Renal pelvis (tissue), 3 donors: Measurements from ENCODE around the gene ARHGAP22. TPM values are rescaled to one million over a fixed set of nuclear protein-coding genes. Genes with fewer than 3 reads are reported as not detected.

Experiments used
- polyA plus RNA-seq, 3 donors: library from polyadenylated mRNA; unstranded; fragments of 120-200 nt; gene quantifications; one replicate each; pipeline ENCODE4 v1.2.1, GENCODE V29; 2013; ENCODE audit not compliant: insufficient read length in 3 of 3

ARHGAP22 gene
- polyA plus RNA-seq, 3 donors, result 1.2 to 1.8 (median 1.7) TPM

Other genes starting within 250 kb of the ARHGAP22 start
- 1 to 10 TPM; 1.1 to 2.4 (median 2.4) TPM for gene WDFY4, start 79.8 kb upstream of the ARHGAP22 start, polyA plus RNA-seq